ENCODE data around the gene NIM1K. TPM values are rescaled to one million over a fixed set of nuclear protein-coding genes. Genes with fewer than 3 reads are reported as not detected.
"Not testable (repeated sequence)": the region's sequence is repeated elsewhere in the genome, so short reads cannot be mapped to it uniquely, and the experiment has no call there.

NIM1K gene
- total RNA-seq, 4 donors from 2014 or later, result 0.41 TPM; not detected in 3

DNA sequence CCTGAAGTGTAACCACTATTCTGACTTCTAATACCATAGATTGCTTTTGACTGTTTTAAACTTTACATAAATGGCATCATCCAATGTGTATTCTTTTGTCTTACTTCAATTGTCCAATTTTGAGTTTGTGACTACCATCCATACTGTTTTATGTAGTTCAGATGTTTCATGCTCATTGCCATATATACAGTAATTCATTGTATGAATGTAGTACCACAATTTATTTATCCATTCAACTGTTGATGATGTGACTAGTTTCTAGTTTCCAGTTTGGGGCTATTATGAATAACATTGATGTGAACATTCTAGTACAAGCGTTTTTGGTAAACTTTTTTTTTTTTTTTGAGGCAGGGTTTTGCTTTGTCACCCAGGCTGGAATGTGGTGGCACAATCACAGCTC, 66.1 kb downstream of the NIM1K start:
- Histone ChIP-seq H3K27ac (no peak overlapping the region), H3K9me3 (no peaks in the 10 kb centered on the region), H3K36me3 (no peaks in the 10 kb centered on the region), H3K4me1 (no peaks in the 10 kb centered on the region), H3K4me3 (no peak overlapping the region), H3K27me3 (no peaks in the 10 kb centered on the region)
- in situ Hi-C loops (cut with MboI; ENCODE audit: low sequenced_read_pairs in 4 of 4), result no loop called here
- intact Hi-C loops (cut with DNase I; ENCODE audit: low total_unique reads), result no loop called here
- TF ChIP-seq, protein P1, sequence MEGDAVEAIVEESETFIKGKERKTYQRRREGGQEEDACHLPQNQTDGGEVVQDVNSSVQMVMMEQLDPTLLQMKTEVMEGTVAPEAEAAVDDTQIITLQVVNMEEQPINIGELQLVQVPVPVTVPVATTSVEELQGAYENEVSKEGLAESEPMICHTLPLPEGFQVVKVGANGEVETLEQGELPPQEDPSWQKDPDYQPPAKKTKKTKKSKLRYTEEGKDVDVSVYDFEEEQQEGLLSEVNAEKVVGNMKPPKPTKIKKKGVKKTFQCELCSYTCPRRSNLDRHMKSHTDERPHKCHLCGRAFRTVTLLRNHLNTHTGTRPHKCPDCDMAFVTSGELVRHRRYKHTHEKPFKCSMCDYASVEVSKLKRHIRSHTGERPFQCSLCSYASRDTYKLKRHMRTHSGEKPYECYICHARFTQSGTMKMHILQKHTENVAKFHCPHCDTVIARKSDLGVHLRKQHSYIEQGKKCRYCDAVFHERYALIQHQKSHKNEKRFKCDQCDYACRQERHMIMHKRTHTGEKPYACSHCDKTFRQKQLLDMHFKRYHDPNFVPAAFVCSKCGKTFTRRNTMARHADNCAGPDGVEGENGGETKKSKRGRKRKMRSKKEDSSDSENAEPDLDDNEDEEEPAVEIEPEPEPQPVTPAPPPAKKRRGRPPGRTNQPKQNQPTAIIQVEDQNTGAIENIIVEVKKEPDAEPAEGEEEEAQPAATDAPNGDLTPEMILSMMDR (IDR thresholded peaks at IDR 0.05 in 4 of 5, conservative IDR thresholded peaks at IDR 0.05 in 1 of 5), result no peak
- no peak for TF ChIP-seq POLR2A (IDR thresholded peaks at IDR 0.05)
- DNase-seq (no peak), ATAC-seq (no peak)

DNA sequence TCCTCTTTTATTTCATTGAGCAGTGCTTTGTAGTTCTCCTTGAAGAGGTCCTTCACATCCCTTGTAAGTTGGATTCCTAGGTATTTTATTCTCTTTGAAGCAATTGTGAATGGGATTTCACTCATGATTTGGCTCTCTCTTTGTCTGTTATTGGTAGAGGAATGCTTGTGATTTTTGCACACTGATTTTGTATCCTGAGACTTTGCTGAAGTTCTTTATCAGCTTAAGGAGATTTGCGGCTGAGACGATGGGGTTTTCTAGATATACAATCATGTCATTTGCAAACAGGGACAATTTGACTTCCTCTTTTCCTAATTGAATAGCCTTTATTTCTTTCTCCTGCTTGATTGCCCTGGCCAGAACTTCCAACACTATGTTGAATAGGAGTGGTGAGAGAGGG, 70.2 kb downstream of the NIM1K start:
- H3K27me3 ChIP-seq; ATAC-seq; H3K9me3 ChIP-seq; H3K4me3 ChIP-seq; in situ Hi-C loops (cut with MboI; ENCODE audit: low sequenced_read_pairs in 4 of 4); intact Hi-C loops (cut with DNase I; ENCODE audit: low total_unique reads); H3K4me1 ChIP-seq; H3K36me3 ChIP-seq; H3K27ac ChIP-seq; DNase-seq: not testable (repeated sequence)

DNA sequence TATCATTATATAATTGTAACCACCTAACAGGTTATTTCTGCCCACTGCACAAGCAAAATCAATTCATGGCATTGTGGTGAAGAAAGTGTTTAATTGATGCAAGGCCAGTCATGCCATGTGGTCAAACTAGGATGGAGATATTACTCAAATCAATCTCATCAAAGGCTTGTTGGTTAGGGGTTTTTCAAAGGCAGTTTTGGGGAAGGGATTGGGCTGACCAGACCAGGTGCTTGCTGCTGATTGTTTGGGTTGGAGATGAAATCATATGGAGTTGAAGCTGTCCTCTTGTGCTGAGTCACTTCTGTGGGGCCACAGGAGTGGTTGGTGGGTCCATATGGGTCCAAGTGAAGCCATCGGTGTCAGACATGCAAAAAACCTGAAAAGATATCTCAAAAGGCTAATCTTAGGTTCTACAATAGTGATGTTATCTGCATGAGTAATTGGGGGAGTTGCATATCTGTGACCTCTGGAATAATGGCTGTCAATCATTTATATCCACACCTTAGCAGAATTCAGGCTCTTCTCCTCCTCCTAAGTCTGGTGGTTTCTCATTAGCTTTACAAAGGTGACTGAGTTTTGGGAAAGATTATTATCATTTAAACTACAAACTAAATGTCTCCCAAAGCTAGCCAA, 76.3 kb downstream of the NIM1K start:
- no peaks in the 10 kb centered on the region for H3K4me1 ChIP-seq
- ATAC-seq (no peak), DNase-seq (no peak)
- H3K9me3 ChIP-seq, result no peaks in the 10 kb centered on the region
- no peaks in the 10 kb centered on the region for H3K27me3 ChIP-seq
- H3K36me3 ChIP-seq, result no peaks in the 10 kb centered on the region
- TF ChIP-seq, protein P1 (IDR thresholded peaks at IDR 0.05 in 4 of 5, conservative IDR thresholded peaks at IDR 0.05 in 1 of 5), result no peak
- no peak for TF ChIP-seq POLR2A (IDR thresholded peaks at IDR 0.05)
- intact Hi-C loops (cut with DNase I; ENCODE audit: low total_unique reads) (no loop called here), in situ Hi-C loops (cut with MboI; ENCODE audit: low sequenced_read_pairs in 4 of 4) (no loop called here)
- no peak overlapping the region for H3K4me3 ChIP-seq
- no peak overlapping the region for H3K27ac ChIP-seq

DNA sequence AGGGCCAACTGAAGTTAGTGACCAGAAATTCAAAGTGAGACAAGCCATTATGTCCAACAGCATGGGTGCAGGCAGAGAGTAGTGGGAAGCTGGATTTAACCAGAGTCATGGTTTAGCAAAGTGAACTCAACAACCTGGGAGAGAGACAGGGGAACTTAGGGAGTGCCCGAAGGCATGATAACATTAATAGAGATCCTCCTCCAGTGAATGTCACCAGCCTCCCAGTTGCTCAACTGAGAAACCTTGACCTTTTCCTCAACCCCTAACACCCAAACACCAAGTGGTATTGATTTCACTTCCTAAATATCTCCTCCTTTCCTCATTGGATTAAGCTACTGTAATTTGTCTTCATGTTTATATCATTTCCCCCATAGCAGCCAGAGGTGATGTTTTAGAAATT, 78.6 kb downstream of the NIM1K start:
- Histone ChIP-seq H3K9me3 (no peaks in the 10 kb centered on the region), H3K27ac (no peak overlapping the region), H3K4me3 (no peak overlapping the region), H3K27me3 (no peaks in the 10 kb centered on the region), H3K36me3 (no peaks in the 10 kb centered on the region), H3K4me1 (no peaks in the 10 kb centered on the region)
- TF ChIP-seq, protein P1 (IDR thresholded peaks at IDR 0.05 in 4 of 5, conservative IDR thresholded peaks at IDR 0.05 in 1 of 5), result no peak
- TF ChIP-seq POLR2A (IDR thresholded peaks at IDR 0.05), result no peak
- ATAC-seq (no peak), DNase-seq (no peak)
- in situ Hi-C loops (cut with MboI; ENCODE audit: low sequenced_read_pairs in 4 of 4) (no loop called here), intact Hi-C loops (cut with DNase I; ENCODE audit: low total_unique reads) (no loop called here)

DNA sequence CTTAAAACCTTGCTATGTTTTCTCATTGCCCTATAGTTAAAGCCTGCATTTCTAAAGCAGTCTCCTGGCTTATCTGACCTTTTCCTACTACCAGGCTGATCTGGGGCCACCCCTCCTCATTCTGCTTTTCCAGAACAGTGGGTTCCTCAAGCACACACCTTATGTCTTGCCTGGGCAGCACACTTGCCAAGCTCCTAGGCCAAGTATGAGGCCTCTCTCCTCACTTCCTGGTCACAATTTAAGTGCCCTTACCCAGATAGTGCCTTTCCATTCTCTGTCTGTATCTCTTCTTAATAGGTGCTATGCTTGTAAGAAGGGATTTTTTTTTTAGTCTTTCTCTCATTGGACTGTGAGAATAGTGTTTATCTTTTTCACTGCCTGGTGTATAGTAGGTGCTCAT, 81.5 kb downstream of the NIM1K start:
- Histone ChIP-seq H3K9me3 (no peaks in the 10 kb centered on the region), H3K27ac (no peak overlapping the region), H3K4me1 (no peaks in the 10 kb centered on the region), H3K4me3 (no peak overlapping the region), H3K36me3 (no peaks in the 10 kb centered on the region), H3K27me3 (no peaks in the 10 kb centered on the region)
- no peak for DNase-seq
- no peak for ATAC-seq
- in situ Hi-C loops (cut with MboI; ENCODE audit: low sequenced_read_pairs in 4 of 4) (no loop called here), intact Hi-C loops (cut with DNase I; ENCODE audit: low total_unique reads) (no loop called here)
- no peak for TF ChIP-seq POLR2A (IDR thresholded peaks at IDR 0.05)
- TF ChIP-seq, protein P1 (IDR thresholded peaks at IDR 0.05 in 4 of 5, conservative IDR thresholded peaks at IDR 0.05 in 1 of 5), result no peak

All from gastrocnemius medialis (tissue), 4 donors.